Myocyte (in vitro differentiated cells): ENCODE data around the gene ZNF511. TPM values are rescaled to one million over a fixed set of nuclear protein-coding genes. Genes with fewer than 3 reads are reported as not detected.

Source experiments
- DNase-seq: peaks from one replicate; pipeline ENCODE4 v3.0.0-alpha.2; 2012; ENCODE audit warnings: low read depth
- total RNA-seq: library from RNA; depleted of rRNA; stranded (reverse); fragments of >200 nt; gene quantifications from 2 replicates; pipeline ENCODE4 v1.2.3, GENCODE V29; 2014

The ZNF511 gene
- total RNA-seq, 1 donor from 2014 or later = 25.8 TPM

- DNase-seq = peak; percentile 44
These were observed 33.7 kb upstream of the ZNF511 start for GRCh38 chr10:133274751-133275683.

DNA sequence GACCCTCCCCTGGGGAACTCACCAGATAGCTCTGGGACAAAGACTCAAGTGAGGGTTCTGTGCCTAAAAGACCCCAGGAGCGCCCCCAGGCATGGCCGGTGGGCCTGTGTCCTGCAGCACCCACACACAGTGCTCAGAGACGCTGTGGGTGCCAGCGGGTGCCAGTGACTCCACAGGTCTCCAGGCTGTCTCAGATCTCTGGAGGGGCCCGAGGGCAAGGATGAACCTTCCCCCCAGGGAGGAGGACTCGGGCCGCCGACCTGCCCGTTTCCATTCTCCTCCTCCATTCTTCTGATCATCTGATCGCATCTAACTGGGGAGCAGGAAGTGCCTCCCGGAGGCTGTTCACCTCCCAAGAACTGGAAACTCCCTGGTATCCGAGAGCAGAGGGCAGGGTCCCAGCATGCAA, 33.0 kb upstream of the ZNF511 start:
- DNase-seq = no peak

GRCh38 chr10:133276100-133276434, 32.6 kb upstream of the ZNF511 start:
- DNase-seq = no peak

DNA sequence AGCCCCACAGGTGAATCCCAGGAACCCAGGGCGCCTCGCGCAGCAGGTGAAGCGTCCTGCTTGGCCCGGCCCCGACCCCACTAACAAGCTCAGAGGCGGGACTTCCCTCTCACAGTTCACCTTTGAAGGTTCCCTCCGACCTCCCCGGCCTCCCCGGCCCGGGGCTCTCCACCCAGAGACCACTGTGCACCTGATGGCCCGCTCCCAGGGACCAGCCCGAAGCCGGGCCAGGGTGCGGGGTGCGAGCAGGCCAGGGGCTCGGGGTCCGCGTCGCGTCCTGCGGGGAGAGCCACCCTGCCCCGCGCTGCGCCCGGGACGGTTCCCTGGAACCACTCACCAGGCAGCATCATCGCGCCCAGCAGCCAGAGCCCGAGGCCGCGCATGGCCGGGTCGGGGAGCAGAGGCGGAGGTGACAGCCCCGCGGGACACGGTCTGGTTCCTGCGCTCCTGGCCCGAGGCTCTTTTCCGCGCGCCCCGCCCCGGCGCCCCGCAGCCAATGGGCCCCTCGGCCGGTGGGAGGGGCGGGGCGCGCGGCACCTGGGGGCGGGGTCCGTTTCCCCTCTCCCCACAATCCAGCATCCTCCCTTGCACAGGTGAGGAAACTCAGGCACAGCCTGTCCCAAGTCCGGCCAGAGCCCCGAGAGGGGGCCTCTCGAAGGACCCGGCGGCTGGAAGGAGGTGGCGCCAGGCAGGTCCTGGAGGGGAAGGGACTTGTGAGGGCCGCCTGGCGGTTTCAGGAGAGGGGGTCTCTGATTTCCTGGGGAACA, 32.1 kb upstream of the ZNF511 start, which contains the start of gene ADAM8:
TSS of gene ADAM8 (minus strand) at position 434 of the 767 bp plus-strand sequence. CDS start at position 383, 51 bp downstream.
- no peak for DNase-seq

DNA sequence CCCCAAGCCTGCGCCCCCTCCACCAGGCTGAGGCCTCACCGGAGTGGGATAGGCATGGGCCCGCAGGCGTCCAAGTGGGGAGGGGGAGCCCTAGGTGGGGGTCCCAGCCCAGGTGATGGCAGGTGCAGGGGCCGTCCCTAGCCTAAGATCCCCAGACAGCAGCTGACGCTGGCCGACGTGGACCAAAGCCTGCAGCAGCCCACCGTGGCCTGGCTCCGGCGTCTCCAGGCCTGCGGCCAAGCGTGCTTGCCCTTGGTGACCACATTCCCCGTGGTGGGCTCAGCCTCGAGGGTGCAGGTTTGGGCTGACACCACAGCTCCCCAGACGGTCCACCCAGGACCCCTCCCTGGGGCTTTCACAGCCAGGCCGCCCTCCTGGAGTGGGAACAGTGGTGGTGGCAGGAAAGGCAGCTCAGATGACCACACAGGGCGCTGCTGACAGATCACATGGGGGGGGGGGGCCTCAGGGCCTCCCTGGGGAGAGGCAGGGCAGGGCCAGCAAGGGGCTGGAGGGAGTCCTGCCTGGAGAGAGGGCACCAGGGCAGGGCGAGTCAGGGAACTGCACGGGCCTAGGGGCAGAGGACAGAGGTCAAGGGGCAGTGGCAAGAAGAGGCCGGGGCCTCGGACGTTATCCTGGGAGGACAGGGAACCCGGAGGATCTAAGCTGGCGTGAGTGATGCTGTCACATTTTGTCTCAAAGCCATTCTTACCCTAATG, 31.3 kb upstream of the ZNF511 start:
- DNase-seq = no peak

GRCh38 chr10:133277993-133278576, 30.6 kb upstream of the ZNF511 start:
- DNase-seq = no peak

- peak; percentile 24 for DNase-seq
These were observed 30.0 kb upstream of the ZNF511 start for GRCh38 chr10:133278577-133279265.

- DNase-seq = no peak
These were observed 29.1 kb upstream of the ZNF511 start for GRCh38 chr10:133279326-133280226.

DNA sequence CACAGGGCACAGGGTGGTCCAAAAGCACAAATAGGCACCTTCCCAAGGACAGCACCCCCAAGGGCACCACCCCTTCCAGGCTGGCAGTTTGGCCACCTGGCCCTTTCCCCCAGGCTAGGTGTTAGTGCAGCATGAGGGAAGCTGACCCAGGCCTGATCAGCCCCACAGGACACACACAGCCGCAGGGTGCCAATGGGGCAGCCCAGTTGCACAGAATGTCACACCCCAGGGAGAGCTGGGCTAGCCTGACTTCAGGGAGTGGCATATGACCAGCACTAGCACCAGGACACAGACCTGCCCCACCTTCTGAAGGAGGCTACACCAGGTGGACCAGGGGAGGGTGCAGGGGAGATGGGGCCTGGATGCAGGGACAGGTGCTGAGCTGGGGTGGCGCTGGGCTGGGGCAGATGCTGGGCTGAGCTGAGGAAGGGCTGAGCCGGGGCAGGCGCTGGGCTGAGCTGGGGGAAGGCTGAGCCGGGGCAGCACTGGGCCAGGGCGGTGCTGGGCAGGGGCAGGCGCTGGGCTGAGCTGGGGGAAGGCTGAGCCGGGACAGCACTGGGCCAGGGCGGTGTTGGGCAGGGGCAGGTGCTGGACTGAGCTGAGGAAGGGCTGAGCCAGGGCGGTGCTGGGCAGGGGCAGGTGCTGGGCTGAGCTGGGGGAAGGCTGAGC, 28.2 kb upstream of the ZNF511 start:
- DNase-seq = no peak

DNA sequence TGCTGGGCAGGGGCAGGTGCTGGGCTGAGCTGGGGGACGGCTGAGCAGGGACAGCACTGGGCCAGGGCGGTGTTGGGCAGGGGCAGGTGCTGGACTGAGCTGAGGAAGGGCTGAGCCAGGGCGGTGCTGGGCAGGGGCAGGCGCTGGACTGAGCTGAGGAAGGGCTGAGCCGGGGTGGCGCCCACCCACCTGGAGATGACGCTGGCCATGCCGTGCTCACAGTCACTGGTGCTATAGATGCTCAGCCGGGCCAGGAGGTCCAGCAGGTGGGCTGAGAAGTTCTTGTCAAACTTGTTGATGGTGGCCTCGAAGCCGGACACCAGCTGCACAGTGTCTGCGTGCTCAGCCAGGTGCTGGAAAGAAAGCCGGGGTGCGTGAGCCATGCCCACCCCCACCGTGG, 27.6 kb upstream of the ZNF511 start:
- DNase-seq = no peak

- no peak for DNase-seq
These were observed 26.9 kb upstream of the ZNF511 start for GRCh38 chr10:133281628-133282372.

GRCh38 chr10:133282846-133283390, 25.8 kb upstream of the ZNF511 start:
- DNase-seq = no peak

DNA sequence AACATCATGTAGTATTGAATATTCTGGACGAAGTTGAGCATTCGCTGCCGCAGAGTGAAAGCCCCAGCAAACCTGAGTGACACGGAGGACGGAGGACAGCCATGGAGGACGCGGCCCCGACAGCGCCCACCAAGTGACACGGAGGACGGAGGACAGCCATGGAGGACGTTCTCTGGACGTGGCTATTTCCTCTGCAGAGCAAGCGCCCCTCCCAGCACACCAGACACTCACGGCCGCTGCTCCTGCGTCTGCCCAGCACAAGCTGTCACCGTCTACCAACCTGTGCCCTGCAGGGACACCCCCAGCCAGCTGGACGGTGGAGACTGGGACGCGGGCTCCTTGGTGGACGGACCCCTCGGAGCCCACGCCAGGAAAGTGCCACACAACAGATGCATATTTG, 24.8 kb upstream of the ZNF511 start:
- DNase-seq = no peak

GRCh38 chr10:133285217-133285616, 23.5 kb upstream of the ZNF511 start:
- no peak for DNase-seq

GRCh38 chr10:133286366-133286765, 22.3 kb upstream of the ZNF511 start:
- DNase-seq = no peak

DNA sequence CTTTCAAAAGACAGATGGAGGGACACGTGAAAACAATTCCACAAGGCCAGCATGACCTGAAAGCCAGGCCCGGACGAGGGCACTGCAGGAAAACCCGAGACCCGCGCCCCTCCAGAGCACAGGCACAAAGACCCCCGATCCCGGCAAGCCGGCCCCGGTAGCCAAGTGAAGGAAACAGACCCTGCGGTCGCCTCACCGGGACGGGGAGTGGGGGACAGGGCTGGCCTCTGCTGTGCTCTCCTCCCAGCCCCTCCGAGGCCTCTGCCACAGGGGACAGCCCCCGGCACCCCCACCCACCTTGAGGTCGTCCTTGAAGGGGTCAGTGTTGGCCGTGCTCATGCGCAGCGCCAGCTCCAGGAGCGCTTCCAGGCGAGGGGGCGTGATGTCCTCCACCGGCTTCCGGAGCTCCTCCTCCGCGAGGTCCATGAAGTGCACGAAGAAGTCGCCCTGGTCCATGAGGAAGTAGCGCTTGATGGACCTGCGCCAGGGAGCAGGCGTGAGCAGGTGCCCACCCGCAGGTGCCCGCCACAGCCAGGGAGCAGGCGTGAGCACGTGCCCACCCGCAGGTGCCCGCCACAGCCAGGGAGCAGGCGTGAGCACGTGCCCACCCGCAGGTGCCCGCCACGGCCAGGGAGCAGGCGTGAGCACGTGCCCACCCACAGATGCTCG, 20.7 kb upstream of the ZNF511 start:
- no peak for DNase-seq

GRCh38 chr10:133289761-133290160, 19.0 kb upstream of the ZNF511 start:
- no peak for DNase-seq
